Neural cell (in vitro differentiated cells): Measurements from ENCODE around the gene ANAPC1.
"Not testable (repeated sequence)": the region's sequence is repeated elsewhere in the genome, so short reads cannot be mapped to it uniquely, and the experiment has no call there.

ENCODE experiments used
- CTCF ChIP-seq: fragments of 450-650 bp; IDR thresholded peaks from 2 replicates; pipeline ENCODE4 v1.5.1; 2014; ENCODE audit warnings: antibody characterized with exemption, mild to moderate bottlenecking, moderate library complexity; ENCODE audit not compliant: poor library complexity, severe bottlenecking
- EP300 ChIP-seq: fragments of 450-650 bp; conservative IDR thresholded peaks from 2 replicates; pipeline ENCODE4 v1.6.1; 2014; ENCODE audit warnings: antibody characterized with exemption, mild to moderate bottlenecking, moderate library complexity; ENCODE audit not compliant: poor library complexity, severe bottlenecking
- EZH2 ChIP-seq: fragments of 200-600, 300-800 bp; shearing (Covaris generic), sonication (generic); IDR thresholded peaks from 2 replicates; pipeline ENCODE4 v1.6.1; 2014; ENCODE audit warnings: antibody characterized with exemption, low read length, borderline replicate concordance, mild to moderate bottlenecking; ENCODE audit not compliant: insufficient read depth, poor library complexity, severe bottlenecking
- MXI1 ChIP-seq: fragments of 450-650 bp; conservative IDR thresholded peaks from 2 replicates; pipeline ENCODE4 v1.6.1; 2014; ENCODE audit warnings: antibody characterized with exemption, mild to moderate bottlenecking; ENCODE audit not compliant: poor library complexity, severe bottlenecking
- POLR2AphosphoS5 ChIP-seq: IDR thresholded peaks from 2 replicates; pipeline ENCODE4 v1.6.1; 2012
- RAD21 ChIP-seq: fragments of 450-650 bp; conservative IDR thresholded peaks from 2 replicates; pipeline ENCODE4 v1.6.1; 2014; ENCODE audit warnings: antibody characterized with exemption, mild to moderate bottlenecking, moderate library complexity
- REST ChIP-seq: IDR thresholded peaks from 2 replicates; pipeline ENCODE4 v1.6.1; 2012; ENCODE audit warnings: borderline replicate concordance
- SMC3 ChIP-seq: fragments of 450-650 bp; conservative IDR thresholded peaks from 2 replicates; pipeline ENCODE4 v1.6.1; 2014; ENCODE audit warnings: antibody characterized with exemption, mild to moderate bottlenecking, moderate library complexity; ENCODE audit not compliant: poor library complexity
- TAF1 ChIP-seq: IDR thresholded peaks from 2 replicates; pipeline ENCODE4 v1.6.1; 2012; ENCODE audit warnings: low read depth

- TF ChIP-seq CTCF, TAF1, SMC3, EZH2, POLR2AphosphoS5, MXI1, REST, EP300, RAD21: not testable (repeated sequence)
These were observed 123.2 kb downstream of the ANAPC1 start for GRCh38 chr2:111760697-111761284.
